Cerebellar cortex (tissue), 1 donor: ENCODE data around the gene CARD18.

Experiments used
- DNase-seq: peaks from one replicate; pipeline ENCODE4 v3.0.0-alpha.2; 2015; ENCODE audit warnings: low spot score

CARD18 gene

GRCh38 chr11:105139669-105140068 lies at the start of gene CARD18:
Gene CARD18, minus strand, starts transcription at chr11:105139769. Its CDS starts 43 bp downstream, at chr11:105139726.
- no peak for DNase-seq

- no peak for DNase-seq
These were observed 44.4 kb upstream of the CARD18 start for GRCh38 chr11:105183987-105184386.

- DNase-seq: no peak
These were observed 43.9 kb upstream of the CARD18 start for GRCh38 chr11:105183426-105183825.

- no peak for DNase-seq
These were observed 42.0 kb upstream of the CARD18 start for GRCh38 chr11:105181521-105181920.

GRCh38 chr11:105181100-105181499 lies 41.5 kb upstream of the CARD18 start:
- DNase-seq: no peak

GRCh38 chr11:105179542-105180278 lies 40.1 kb upstream of the CARD18 start:
- DNase-seq: no peak

GRCh38 chr11:105177658-105178057 lies 38.1 kb upstream of the CARD18 start:
- DNase-seq: no peak

GRCh38 chr11:105168457-105168856 lies 28.9 kb upstream of the CARD18 start:
- no peak for DNase-seq

GRCh38 chr11:105167244-105167643 lies 27.7 kb upstream of the CARD18 start:
- DNase-seq: no peak

GRCh38 chr11:105164208-105164607 lies 24.6 kb upstream of the CARD18 start:
- DNase-seq: no peak

- no peak for DNase-seq
These were observed 22.9 kb upstream of the CARD18 start for GRCh38 chr11:105162506-105162905.

- DNase-seq: no peak
These were observed 18.9 kb upstream of the CARD18 start for GRCh38 chr11:105158436-105158835.

- no peak for DNase-seq
These were observed 17.2 kb upstream of the CARD18 start for GRCh38 chr11:105156720-105157119.

- no peak for DNase-seq
These were observed 16.7 kb upstream of the CARD18 start for GRCh38 chr11:105156231-105156630.

GRCh38 chr11:105155679-105156078 lies 16.1 kb upstream of the CARD18 start:
- no peak for DNase-seq

GRCh38 chr11:105153392-105153791 lies 13.8 kb upstream of the CARD18 start:
- no peak for DNase-seq

GRCh38 chr11:105152560-105152959 lies 13.0 kb upstream of the CARD18 start:
- no peak for DNase-seq

GRCh38 chr11:105152021-105152512 lies 12.5 kb upstream of the CARD18 start:
- no peak for DNase-seq

- DNase-seq: no peak
These were observed 9.9 kb upstream of the CARD18 start for GRCh38 chr11:105149477-105149876.

GRCh38 chr11:105148241-105148640 lies 8.7 kb upstream of the CARD18 start:
- DNase-seq: no peak

GRCh38 chr11:105144887-105145286 lies 5.3 kb upstream of the CARD18 start:
- no peak for DNase-seq

- DNase-seq: no peak
These were observed 2.6 kb upstream of the CARD18 start for GRCh38 chr11:105142167-105142566.

- DNase-seq: no peak
These were observed 2.3 kb downstream of the CARD18 start for GRCh38 chr11:105137286-105137685.

GRCh38 chr11:105135883-105136282 lies 3.7 kb downstream of the CARD18 start:
- no peak for DNase-seq
